Activated T-cell treated with anti-CD3 and anti-CD28 coated beads for 48 hours (primary cell): Measurements from ENCODE around the gene DLK1.

ENCODE experiments used
- DNase-seq: peaks from one replicate; pipeline ENCODE4 v3.0.0-alpha.2; 2020; ENCODE audit warnings: low read depth

Gene DLK1

GRCh38 chr14:100734031-100734990 lies 7.6 kb downstream of the DLK1 start:
- no peak for DNase-seq

GRCh38 chr14:100735271-100735670 lies 8.6 kb downstream of the DLK1 start:
- no peak for DNase-seq

GRCh38 chr14:100736269-100737180 lies 9.8 kb downstream of the DLK1 start:
- no peak for DNase-seq

- DNase-seq: no peak
Measured at GRCh38 chr14:100737526-100737925, 10.8 kb downstream of the DLK1 start.

- no peak for DNase-seq
Measured at GRCh38 chr14:100738269-100738691, 11.6 kb downstream of the DLK1 start.

GRCh38 chr14:100738704-100739131 lies 12.0 kb downstream of the DLK1 start:
- DNase-seq: no peak

GRCh38 chr14:100739306-100739705 lies 12.6 kb downstream of the DLK1 start:
- DNase-seq: no peak

GRCh38 chr14:100740196-100740825 lies 13.6 kb downstream of the DLK1 start:
- no peak for DNase-seq

- DNase-seq: no peak
Measured at GRCh38 chr14:100740929-100741328, 14.2 kb downstream of the DLK1 start.

- DNase-seq: no peak
Measured at GRCh38 chr14:100741966-100742365, 15.3 kb downstream of the DLK1 start.

GRCh38 chr14:100746326-100746725 lies 19.6 kb downstream of the DLK1 start:
- DNase-seq: no peak

GRCh38 chr14:100747021-100747586 lies 20.4 kb downstream of the DLK1 start:
- DNase-seq: no peak

GRCh38 chr14:100747736-100748135 lies 21.0 kb downstream of the DLK1 start:
- DNase-seq: no peak

GRCh38 chr14:100748403-100748802 lies 21.7 kb downstream of the DLK1 start:
- no peak for DNase-seq

GRCh38 chr14:100748944-100749343 lies 22.3 kb downstream of the DLK1 start:
- no peak for DNase-seq

- no peak for DNase-seq
Measured at GRCh38 chr14:100749967-100750597, 23.4 kb downstream of the DLK1 start.

GRCh38 chr14:100750762-100751699 lies 24.3 kb downstream of the DLK1 start:
- DNase-seq: no peak

- DNase-seq: no peak
Measured at GRCh38 chr14:100754020-100754419, 27.3 kb downstream of the DLK1 start.

- DNase-seq: no peak
Measured at GRCh38 chr14:100755649-100756048, 29.0 kb downstream of the DLK1 start.

GRCh38 chr14:100761481-100761880 lies 34.8 kb downstream of the DLK1 start:
- DNase-seq: no peak
